HCT116 (cell line): ENCODE data around the gene ERVV-1. TPM values are rescaled to one million over a fixed set of nuclear protein-coding genes. Genes with fewer than 3 reads are reported as not detected.

ENCODE experiments used
- ATAC-seq: fragments of 200-7000 bp; cut with Tn5 transposase; 2 replicates; pipeline ENCODE4 v1.9.1; 2020; ENCODE audit warnings: mild to moderate bottlenecking, moderate library complexity
- BruUV-seq: library from RNA; stranded (reverse); fragments of 400-500 nt; replicated peaks from 2 replicates; lab custom pipeline; 2021; lab: Mats Ljungman, UMichigan
- CTCF ChIA-PET: fragments of 300-600 bp; sonication (Branson Sonifier 250); formaldehyde crosslinking; loops from one replicate; lab custom pipeline; 2021; ENCODE audit warnings: antibody characterized with exemption; lab: Charles Lee
- POLR2A ChIA-PET: fragments of 300-600, 350-600 bp; sonication (Branson Sonifier 250); formaldehyde crosslinking; loops from one replicate; lab custom pipeline; 2021; ENCODE audit warnings: antibody characterized with exemption; lab: Charles Lee
- RAD21 ChIA-PET, 2 experiments: fragments of 300-600 bp; sonication (Branson Sonifier 250); formaldehyde crosslinking; loops; one replicate each; lab custom pipeline; 2023; ENCODE audit warnings: low total read pairs in 2 of 2; ENCODE audit not compliant: uncharacterized antibody in 2 of 2, unreplicated experiment in 2 of 2, low non-redundant PET in 1 of 2; lab: Charles Lee
- DNase-seq: peaks from one replicate; pipeline ENCODE4 v3.0.0-alpha.2; 2010; ENCODE audit warnings: low read depth, low spot score
- H2AFZ ChIP-seq: fragments of 200-600 bp; shearing (Covaris generic), sonication (generic); 2 replicates; pipeline ENCODE4 v1.6.1; 2017; ENCODE audit warnings: low read depth, mixed run types, mixed read lengths, antibody characterized with exemption, low read length; ENCODE audit not compliant: poor library complexity, severe bottlenecking
- H3K27ac ChIP-seq: 2 replicates; pipeline ENCODE4 v1.5.1; 2012; ENCODE audit warnings: low read depth, low read length
- H3K27me3 ChIP-seq: fragments of 200-600 bp; sonication (generic); 2 replicates; pipeline ENCODE4 v1.6.1; 2016; ENCODE audit warnings: mixed run types, low read length, mixed read lengths; ENCODE audit not compliant: insufficient read depth
- H3K36me3 ChIP-seq, 2 experiments: fragments of 200-500 bp in 1 of 2; fragments of 200-600 bp in 1 of 2; sonication (Bioruptor generic) in 1 of 2; sonication (generic) in 1 of 2; 2 replicates each; pipeline versions ENCODE4 v1.5.1 to v1.6.1; 2014 to 2016; ENCODE audit warnings: low read length in 2 of 2, inconsistent platforms in 1 of 2, mixed read lengths in 1 of 2, mixed run types in 1 of 2; ENCODE audit not compliant: insufficient read depth in 2 of 2, control insufficient read depth in 1 of 2
- H3K4me1 ChIP-seq, 2 experiments: fragments of 200-600 bp in 1 of 2; sonication (generic) in 1 of 2; 2 replicates each; pipeline versions ENCODE4 v1.5.1 to v1.6.1; 2012 to 2017; ENCODE audit warnings: low read length in 2 of 2, inconsistent platforms in 1 of 2, mild to moderate bottlenecking in 1 of 2, mixed read lengths in 1 of 2, mixed run types in 1 of 2, moderate library complexity in 1 of 2; ENCODE audit not compliant: insufficient read depth in 2 of 2, control insufficient read depth in 1 of 2
- H3K4me2 ChIP-seq: fragments of 200-600 bp; sonication (generic); 2 replicates; pipeline ENCODE4 v1.6.1; 2017; ENCODE audit warnings: mixed run types, low read length, mixed read lengths
- H3K4me3 ChIP-seq, 2 experiments: fragments of 200-600 bp in 1 of 2; sonication (generic) in 1 of 2; replicated peaks in 1 of 2; 2 replicates each; pipeline ENCODE4 v1.5.1; 2011 to 2016; ENCODE audit warnings: low read length in 2 of 2, control low read depth in 1 of 2, low read depth in 1 of 2, mild to moderate bottlenecking in 1 of 2, mixed read lengths in 1 of 2, mixed run types in 1 of 2
- H3K79me2 ChIP-seq: fragments of 200-600 bp; sonication (generic); 2 replicates; pipeline ENCODE4 v1.6.1; 2017; ENCODE audit warnings: mild to moderate bottlenecking, mixed run types, low read length, moderate library complexity, mixed read lengths; ENCODE audit not compliant: insufficient read depth
- H3K9ac ChIP-seq: fragments of 200-600 bp; sonication (generic); 2 replicates; pipeline ENCODE4 v1.6.1; 2016; ENCODE audit warnings: low read length, mixed read lengths
- H3K9me2 ChIP-seq: fragments of 200-600 bp; sonication (generic), shearing (Covaris generic); 2 replicates; pipeline ENCODE4 v1.6.1; 2017; ENCODE audit warnings: mixed run types, mild to moderate bottlenecking, moderate library complexity; ENCODE audit not compliant: insufficient read depth
- H3K9me3 ChIP-seq, 2 experiments: fragments of 200-500 bp in 1 of 2; fragments of 200-600 bp in 1 of 2; sonication (Bioruptor generic) in 1 of 2; sonication (generic) in 1 of 2; 2 replicates each; pipeline ENCODE4 v1.6.1; 2014 to 2017; ENCODE audit warnings: low read length in 2 of 2, mixed read lengths in 2 of 2, inconsistent platforms in 1 of 2, low read depth in 1 of 2, mild to moderate bottlenecking in 1 of 2, mixed run types in 1 of 2, moderate library complexity in 1 of 2; ENCODE audit not compliant: control insufficient read depth in 1 of 2, insufficient read depth in 1 of 2
- H4K20me1 ChIP-seq: fragments of 200-600 bp; sonication (generic), shearing (Covaris generic); 2 replicates; pipeline ENCODE4 v1.6.1; 2017; ENCODE audit warnings: mixed run types, mild to moderate bottlenecking, moderate library complexity; ENCODE audit not compliant: insufficient read depth
- CBX3 ChIP-seq: IDR thresholded peaks from 2 replicates; pipeline ENCODE4 v1.6.1; 2012; ENCODE audit warnings: low read depth
- CTCF ChIP-seq, 3 experiments: fragments of 200-600 bp in 1 of 3; sonication (generic) in 1 of 3; IDR thresholded peaks in 2 of 3; conservative IDR thresholded peaks in 1 of 3; 2 replicates each; pipeline ENCODE4 v1.5.1; 2012 to 2017; ENCODE audit warnings: low read depth in 2 of 3, low read length in 2 of 3, antibody characterized with exemption in 1 of 3, borderline replicate concordance in 1 of 3, control low read depth in 1 of 3, mild to moderate bottlenecking in 1 of 3, mixed read lengths in 1 of 3, mixed run types in 1 of 3, moderate library complexity in 1 of 3; ENCODE audit not compliant: insufficient read depth in 1 of 3
- EGR1 ChIP-seq: IDR thresholded peaks from 2 replicates; pipeline ENCODE4 v1.6.1; 2012; ENCODE audit warnings: low read depth
- EZH2 ChIP-seq: fragments of 200-600 bp; sonication (generic); IDR thresholded peaks from 2 replicates; pipeline ENCODE4 v1.6.1; 2017; ENCODE audit warnings: antibody characterized with exemption, mixed run types
- FOSL1 ChIP-seq: IDR thresholded peaks from 2 replicates; pipeline ENCODE4 v1.6.1; 2012; ENCODE audit warnings: low read depth
- JUND ChIP-seq: IDR thresholded peaks from 2 replicates; pipeline ENCODE4 v1.6.1; 2012
- MAX ChIP-seq: IDR thresholded peaks from 2 replicates; pipeline ENCODE4 v1.6.1; 2012
- POLR2A ChIP-seq: IDR thresholded peaks from 2 replicates; pipeline ENCODE4 v1.7.0; 2011; ENCODE audit warnings: borderline replicate concordance; ENCODE audit not compliant: insufficient read depth, insufficient read length; ENCODE audit errors: extremely low read depth
- REST ChIP-seq: IDR thresholded peaks from 2 replicates; pipeline ENCODE4 v1.6.1; 2012; ENCODE audit warnings: low read depth
- SP1 ChIP-seq: IDR thresholded peaks from 2 replicates; pipeline ENCODE4 v1.6.1; 2012; ENCODE audit warnings: low read depth
- TCF7L2 ChIP-seq: IDR thresholded peaks from 2 replicates; pipeline ENCODE4 v1.7.0; 2011; ENCODE audit warnings: borderline replicate concordance, inconsistent platforms; ENCODE audit not compliant: insufficient read depth, insufficient read length; ENCODE audit errors: extremely low read depth
- ZFX ChIP-seq: fragments of 450-650 bp; IDR thresholded peaks from 2 replicates; pipeline ENCODE4 v1.6.1; 2017
- intact Hi-C: fragments of 100-400 bp; cut with micrococcal nuclease; formaldehyde crosslinking; loops from 2 replicates; pipeline ENCODE4 v1.10.0; 2022
- total RNA-seq: library from RNA; stranded (reverse); gene quantifications from one replicate; pipeline ENCODE4 v1.2.1, GENCODE V29; 2021; ENCODE audit not compliant: unreplicated experiment

ERVV-1 gene
- total RNA-seq, 1 experiment from 2014 or later = not detected

- Histone ChIP-seq H3K9me3 (peaks cover 2 to 17% of the 10 kb centered on the region in 2 experiments; a peak in 2 of 4 replicates), H2AFZ (no peak overlapping the region), H3K9me2 (no peaks in the 10 kb centered on the region), H3K9ac (no peak overlapping the region), H3K79me2 (no peaks in the 10 kb centered on the region), H3K27ac (no peak overlapping the region), H4K20me1 (no peaks in the 10 kb centered on the region), H3K4me1 (peaks cover 4 to 6% of the 10 kb centered on the region in 2 experiments), H3K36me3 (no peaks in the 10 kb centered on the region), H3K27me3 (no peaks in the 10 kb centered on the region), H3K4me2 (no peak overlapping the region), H3K4me3 (no peak overlapping the region)
- ATAC-seq = no peak
- intact Hi-C loops = no loop called here
- ChIA-PET POLR2A (no interaction called here), RAD21 (no interaction called here), CTCF (no interaction called here)
- TF ChIP-seq EGR1 (no peak), MAX (no peak), JUND (no peak), EZH2 (no peak), POLR2A (no peak), REST (no peak), TCF7L2 (no peak), CTCF (IDR thresholded peaks at IDR 0.05 in 2 of 3, conservative IDR thresholded peaks at IDR 0.05 in 1 of 3; ENCODE audit: borderline replicate concordance in 1 of 3, insufficient read depth in 1 of 3, low read depth in 2 of 3, low read length in 2 of 3) (no peak), SP1 (no peak), CBX3 (no peak), ZFX (no peak), FOSL1 (no peak)
- BruUV-seq = no TSS peak
- no peak for DNase-seq
These were observed 45.9 kb upstream of the ERVV-1 start for GRCh38 chr19:52967772-52968171.
